Tibial artery (tissue), 4 donors: ENCODE results near the gene ZNF407.

Experiments
- DNase-seq, 2 donors: peaks; one replicate each; pipeline ENCODE4 v3.0.0-alpha.2; 2019
- H3K27ac ChIP-seq, 2 donors: fragments of 200-600 bp; sonication (generic) in 1 of 2; 1 replicate in 1 of 2; 2 replicates in 1 of 2; pipeline ENCODE4 v1.5.1; 2018 to 2019; ENCODE audit warnings: mild to moderate bottlenecking in 1 of 2
- H3K27me3 ChIP-seq, 2 donors: fragments of 200-600 bp; sonication (generic) in 1 of 2; one replicate each; pipeline versions ENCODE4 v1.5.1 to v1.6.0; 2016 to 2019
- H3K36me3 ChIP-seq, 3 donors: fragments of 200-600 bp; sonication (generic) in 2 of 3; one replicate each; pipeline ENCODE4 v1.5.1; 2016 to 2019; ENCODE audit warnings: mild to moderate bottlenecking in 2 of 3
- H3K4me1 ChIP-seq, 4 donors: fragments of 200-600 bp; sonication (generic) in 2 of 4; 1 replicate in 3 of 4; 2 replicates in 1 of 4; pipeline ENCODE4 v1.5.1; 2016 to 2019
- H3K4me3 ChIP-seq, 2 donors: fragments of 200-600 bp; sonication (generic) in 1 of 2; 1 replicate in 1 of 2; 2 replicates in 1 of 2; pipeline ENCODE4 v1.5.1; 2018 to 2019; ENCODE audit warnings: mild to moderate bottlenecking in 2 of 2
- H3K9me3 ChIP-seq, 3 donors: fragments of 200-600 bp; sonication (generic) in 1 of 3; one replicate each; pipeline ENCODE4 v1.5.1; 2016 to 2019
- intact Hi-C: fragments of 100-400 bp; cut with DNase I; formaldehyde crosslinking; loops from one replicate; pipeline ENCODE4 v1.15.0; 2023; ENCODE audit warnings: low total_unique reads
- TF ChIP-seq, protein P1 (sequence below), 2 experiments: fragments of 200-600 bp in 1 of 2; fragments of 450-650 bp in 1 of 2; IDR thresholded peaks; one replicate each; pipeline ENCODE4 v1.5.1; 2017 to 2019; ENCODE audit warnings: antibody characterized with exemption in 2 of 2, mild to moderate bottlenecking in 1 of 2, moderate library complexity in 1 of 2

The ZNF407 gene

GRCh38 chr18:74674487-74674886 is 76.8 kb downstream of the ZNF407 start:
- intact Hi-C loops: no loop called here
- no peak overlapping the region for H3K27ac ChIP-seq
- DNase-seq: no peak
- peaks cover 0 to 8% (median 7%) of the 10 kb centered on the region in 3 donors for H3K9me3 ChIP-seq
- TF ChIP-seq, protein P1, sequence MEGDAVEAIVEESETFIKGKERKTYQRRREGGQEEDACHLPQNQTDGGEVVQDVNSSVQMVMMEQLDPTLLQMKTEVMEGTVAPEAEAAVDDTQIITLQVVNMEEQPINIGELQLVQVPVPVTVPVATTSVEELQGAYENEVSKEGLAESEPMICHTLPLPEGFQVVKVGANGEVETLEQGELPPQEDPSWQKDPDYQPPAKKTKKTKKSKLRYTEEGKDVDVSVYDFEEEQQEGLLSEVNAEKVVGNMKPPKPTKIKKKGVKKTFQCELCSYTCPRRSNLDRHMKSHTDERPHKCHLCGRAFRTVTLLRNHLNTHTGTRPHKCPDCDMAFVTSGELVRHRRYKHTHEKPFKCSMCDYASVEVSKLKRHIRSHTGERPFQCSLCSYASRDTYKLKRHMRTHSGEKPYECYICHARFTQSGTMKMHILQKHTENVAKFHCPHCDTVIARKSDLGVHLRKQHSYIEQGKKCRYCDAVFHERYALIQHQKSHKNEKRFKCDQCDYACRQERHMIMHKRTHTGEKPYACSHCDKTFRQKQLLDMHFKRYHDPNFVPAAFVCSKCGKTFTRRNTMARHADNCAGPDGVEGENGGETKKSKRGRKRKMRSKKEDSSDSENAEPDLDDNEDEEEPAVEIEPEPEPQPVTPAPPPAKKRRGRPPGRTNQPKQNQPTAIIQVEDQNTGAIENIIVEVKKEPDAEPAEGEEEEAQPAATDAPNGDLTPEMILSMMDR (IDR thresholded peaks at IDR 0.05): no peak
- H3K4me3 ChIP-seq: no peak overlapping the region
- H3K4me1 ChIP-seq: no peaks in the 10 kb centered on the region
- H3K27me3 ChIP-seq: no peaks in the 10 kb centered on the region
- peaks cover 8 to 14% (median 14%) of the 10 kb centered on the region in 3 donors for H3K36me3 ChIP-seq

- Histone ChIP-seq H3K27ac (no peak overlapping the region), H3K36me3 (peaks cover 8 to 14% (median 14%) of the 10 kb centered on the region in 3 donors), H3K9me3 (peaks cover 0 to 8% (median 7%) of the 10 kb centered on the region in 3 donors), H3K27me3 (no peaks in the 10 kb centered on the region), H3K4me3 (no peak overlapping the region), H3K4me1 (no peaks in the 10 kb centered on the region)
- intact Hi-C loops: no loop called here
- TF ChIP-seq, protein P1 (IDR thresholded peaks at IDR 0.05): no peak
- no peak for DNase-seq
Observed at GRCh38 chr18:74679006-74679678, 81.5 kb downstream of the ZNF407 start.

DNA sequence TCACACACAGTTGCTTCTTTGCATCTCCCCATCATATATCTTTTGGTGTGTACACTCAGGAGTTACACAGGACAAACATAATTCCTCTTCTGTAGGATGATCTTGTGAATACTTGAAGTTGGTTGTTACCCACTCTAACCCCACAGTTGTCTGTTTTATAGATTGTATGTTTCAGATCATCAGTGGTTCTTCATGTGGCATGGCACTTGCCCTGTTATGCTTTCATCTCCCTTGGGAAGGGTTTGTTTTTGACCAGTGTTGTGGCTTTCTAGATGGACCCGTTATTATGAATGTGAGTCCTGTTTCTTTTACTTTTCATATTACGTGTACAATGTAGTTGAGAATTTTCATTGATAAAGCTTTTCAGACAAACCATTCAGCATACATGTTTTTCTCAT is 82.0 kb downstream of the ZNF407 start:
- intact Hi-C loops: no loop called here
- H3K27ac ChIP-seq: no peak overlapping the region
- H3K9me3 ChIP-seq: peaks cover 0 to 8% (median 7%) of the 10 kb centered on the region in 3 donors
- peaks cover 8 to 14% (median 14%) of the 10 kb centered on the region in 3 donors for H3K36me3 ChIP-seq
- H3K4me1 ChIP-seq: no peaks in the 10 kb centered on the region
- no peaks in the 10 kb centered on the region for H3K27me3 ChIP-seq
- H3K4me3 ChIP-seq: no peak overlapping the region
- DNase-seq: no peak
- TF ChIP-seq, protein P1 (IDR thresholded peaks at IDR 0.05): no peak

- H3K27ac ChIP-seq: no peak overlapping the region
- TF ChIP-seq, protein P1 (IDR thresholded peaks at IDR 0.05): no peak
- intact Hi-C loops: no loop called here
- DNase-seq: no peak
- H3K4me3 ChIP-seq: no peak overlapping the region
- peaks cover 0 to 4% (median under 1%) of the 10 kb centered on the region in 3 donors for H3K9me3 ChIP-seq
- no peaks in the 10 kb centered on the region for H3K4me1 ChIP-seq
- no peaks in the 10 kb centered on the region for H3K27me3 ChIP-seq
- H3K36me3 ChIP-seq: peaks cover 8 to 15% (median 15%) of the 10 kb centered on the region in 3 donors
Observed at GRCh38 chr18:74682141-74682990, 84.7 kb downstream of the ZNF407 start.

DNA sequence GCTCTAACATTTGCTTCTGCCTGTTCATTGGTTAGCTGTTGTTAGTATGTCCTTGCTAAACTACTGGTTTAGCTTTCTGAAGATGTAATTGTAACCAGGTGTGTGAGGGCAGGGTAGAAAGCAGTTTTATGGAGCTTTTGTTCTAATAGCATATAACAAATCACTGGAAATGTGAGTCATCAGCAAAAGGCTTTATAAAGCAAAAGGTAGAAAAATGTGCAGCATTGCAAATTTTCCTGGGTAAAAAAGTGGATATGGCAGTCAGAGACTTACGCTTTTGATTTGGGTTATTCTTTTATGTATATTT is 85.3 kb downstream of the ZNF407 start:
- TF ChIP-seq, protein P1 (IDR thresholded peaks at IDR 0.05): no peak
- no peak for DNase-seq

More for the DNA sequence above, 85.3 kb downstream of the ZNF407 start:
- intact Hi-C loops: no loop called here
- Histone ChIP-seq H3K36me3 (peaks cover 8 to 11% (median 9%) of the 10 kb centered on the region in 3 donors), H3K27ac (no peak overlapping the region), H3K4me1 (no peaks in the 10 kb centered on the region), H3K4me3 (no peak overlapping the region), H3K27me3 (no peaks in the 10 kb centered on the region), H3K9me3 (no peaks in the 10 kb centered on the region)
